Loucy (cell line): ENCODE data around the gene CASP7.

Source experiments
- H2AFZ ChIP-seq: fragments of 200-600 bp; sonication (generic); 2 replicates; pipeline ENCODE4 v1.6.0; 2016; ENCODE audit warnings: antibody characterized with exemption, mild to moderate bottlenecking, low read length, moderate library complexity
- H3F3A ChIP-seq: fragments of 200-600 bp; 2 replicates; pipeline ENCODE4 v1.6.0; 2016; ENCODE audit warnings: antibody characterized with exemption, low read depth, mild to moderate bottlenecking
- H3K27me3 ChIP-seq: fragments of 200-600 bp; sonication (generic); 2 replicates; pipeline ENCODE4 v1.6.1; 2014; ENCODE audit warnings: low read length, mild to moderate bottlenecking; ENCODE audit not compliant: insufficient read depth, poor library complexity, severe bottlenecking
- H3K36me3 ChIP-seq: fragments of 200-600 bp; sonication (generic); 2 replicates; pipeline ENCODE4 v1.6.1; 2016; ENCODE audit warnings: low read length; ENCODE audit not compliant: insufficient read depth
- H3K4me1 ChIP-seq: fragments of 200-600 bp; sonication (generic); 2 replicates; pipeline ENCODE4 v1.5.1; 2014; ENCODE audit warnings: low read length, mild to moderate bottlenecking; ENCODE audit not compliant: insufficient read depth, poor library complexity, severe bottlenecking
- H3K4me2 ChIP-seq: fragments of 200-600 bp; sonication (generic); 2 replicates; pipeline ENCODE4 v1.6.0; 2014; ENCODE audit warnings: antibody characterized with exemption, low read length, low read depth, mild to moderate bottlenecking; ENCODE audit not compliant: poor library complexity, severe bottlenecking
- H3K4me3 ChIP-seq: fragments of 200-600 bp; sonication (generic); 2 replicates; pipeline ENCODE4 v1.5.1; 2014; ENCODE audit warnings: low read length, mild to moderate bottlenecking, mixed read lengths; ENCODE audit not compliant: poor library complexity, severe bottlenecking
- H3K79me2 ChIP-seq: fragments of 200-600 bp; sonication (generic); 2 replicates; pipeline ENCODE4 v1.6.1; 2014; ENCODE audit warnings: low read length; ENCODE audit not compliant: insufficient read depth
- H3K9ac ChIP-seq: fragments of 200-600 bp; sonication (generic); 2 replicates; pipeline ENCODE4 v1.6.0; 2014; ENCODE audit warnings: mild to moderate bottlenecking, low read depth, low read length, moderate library complexity; ENCODE audit not compliant: poor library complexity, severe bottlenecking
- H3K9me2 ChIP-seq: fragments of 200-600 bp; sonication (generic); replicated peaks from 2 replicates; pipeline ENCODE4 v1.6.1; 2016; ENCODE audit warnings: low read depth, low read length, mixed read lengths
- H3K9me3 ChIP-seq: fragments of 200-600 bp; sonication (generic); 2 replicates; pipeline ENCODE4 v1.6.1; 2014; ENCODE audit warnings: mild to moderate bottlenecking, antibody characterized with exemption, low read length, low read depth; ENCODE audit not compliant: insufficient read depth
- H4K20me1 ChIP-seq: fragments of 200-600 bp; sonication (generic); 2 replicates; pipeline ENCODE4 v1.6.0; 2014; ENCODE audit warnings: antibody characterized with exemption, low read length, mild to moderate bottlenecking; ENCODE audit not compliant: insufficient read depth, poor library complexity, severe bottlenecking
- CTCF ChIP-seq: fragments of 200-600 bp; sonication (generic); conservative IDR thresholded peaks from 2 replicates; pipeline ENCODE4 v1.5.1; 2014; ENCODE audit warnings: mild to moderate bottlenecking, antibody characterized with exemption, low read length
- EZH2phosphoT487 ChIP-seq: fragments of 200-600 bp; IDR thresholded peaks from 2 replicates; pipeline ENCODE4 v1.6.1; 2018; ENCODE audit warnings: antibody characterized with exemption, mild to moderate bottlenecking, moderate library complexity, borderline replicate concordance

CASP7 gene

GRCh38 chr10:113716109-113716910, 36.6 kb downstream of the CASP7 start:
- Histone ChIP-seq H3K4me2 (no peak overlapping the region), H3K79me2 (peaks cover 10% of the 10 kb centered on the region; the same call in 1 of the 2 replicates), H4K20me1 (no peaks in the 10 kb centered on the region), H3K9me3 (no peaks in the 10 kb centered on the region), H3K9me2 (no peaks in the 10 kb centered on the region), H3K4me3 (no peak overlapping the region), H3K9ac (no peak overlapping the region), H3K4me1 (no peaks in the 10 kb centered on the region), H3F3A (no peaks in the 10 kb centered on the region), H3K36me3 (peaks cover 25% of the 10 kb centered on the region; the same call in 1 of the 2 replicates), H2AFZ (no peak overlapping the region), H3K27me3 (no peaks in the 10 kb centered on the region)
- TF ChIP-seq CTCF (no peak), EZH2phosphoT487 (no peak)

- no peak overlapping the region for H2AFZ ChIP-seq
- TF ChIP-seq CTCF (no peak), EZH2phosphoT487 (no peak)
- H3K9me2 ChIP-seq: no peaks in the 10 kb centered on the region
- H4K20me1 ChIP-seq: no peaks in the 10 kb centered on the region
- no peaks in the 10 kb centered on the region for H3K4me1 ChIP-seq
- H3K4me3 ChIP-seq: no peak overlapping the region
- no peaks in the 10 kb centered on the region for H3K27me3 ChIP-seq
- H3K36me3 ChIP-seq: peaks cover 46% of the 10 kb centered on the region; the same call in 1 of the 2 replicates
- no peak overlapping the region for H3K9ac ChIP-seq
- H3K4me2 ChIP-seq: no peak overlapping the region
- no peaks in the 10 kb centered on the region for H3F3A ChIP-seq
- peaks cover 5% of the 10 kb centered on the region; the same call in 1 of the 2 replicates for H3K79me2 ChIP-seq
- no peaks in the 10 kb centered on the region for H3K9me3 ChIP-seq
Observed at GRCh38 chr10:113718969-113719822, 39.5 kb downstream of the CASP7 start.

GRCh38 chr10:113720386-113720785, 40.7 kb downstream of the CASP7 start:
- H3K36me3 ChIP-seq: peaks cover 53% of the 10 kb centered on the region; the same call in 1 of the 2 replicates
- H3K4me1 ChIP-seq: no peaks in the 10 kb centered on the region
- no peaks in the 10 kb centered on the region for H3K9me3 ChIP-seq
- H3K27me3 ChIP-seq: no peaks in the 10 kb centered on the region
- no peaks in the 10 kb centered on the region for H3K79me2 ChIP-seq
- no peak overlapping the region for H3K4me3 ChIP-seq
- H3K9me2 ChIP-seq: no peaks in the 10 kb centered on the region
- H3K9ac ChIP-seq: no peak overlapping the region
- H2AFZ ChIP-seq: no peak overlapping the region
- H3K4me2 ChIP-seq: no peak overlapping the region
- TF ChIP-seq EZH2phosphoT487 (no peak), CTCF (no peak)
- H4K20me1 ChIP-seq: no peaks in the 10 kb centered on the region
- H3F3A ChIP-seq: no peaks in the 10 kb centered on the region
